Measurements from ENCODE around the gene LMX1A.

LMX1A gene

DNA sequence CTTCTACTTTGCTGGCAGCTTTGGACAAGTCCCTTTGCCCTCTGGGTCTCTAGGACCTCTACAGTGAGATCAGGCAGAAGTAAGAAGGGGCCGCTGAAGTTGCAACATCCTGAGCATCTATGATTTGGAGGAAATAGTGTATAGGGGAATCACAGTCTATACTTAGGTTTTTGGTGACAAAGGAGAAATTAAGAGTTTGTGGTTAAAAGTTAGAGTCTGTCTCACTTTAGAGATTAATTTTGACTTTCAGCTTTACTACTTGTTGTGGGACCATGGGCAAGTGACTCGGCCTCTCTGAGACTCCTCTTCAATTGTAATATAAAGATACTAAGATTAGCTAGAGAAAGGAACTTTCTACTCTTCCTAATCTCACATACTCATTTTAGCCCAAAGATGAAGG, 33.1 kb upstream of the LMX1A start:
- Histone ChIP-seq H3K27me3 (peaks cover 66 to 98% (median 81%) of the 10 kb centered on the region in 11 experiments), H3K36me3 (no peaks in the 10 kb centered on the region), H3K27ac (no peak overlapping the region), H3K4me3 (no peak overlapping the region), H3K4me2 (peak overlapping the region in 6 of 11 experiments; percentile 3 to 53 (median 13); a peak in 10 of 22 replicates), H3K4me1 (peaks cover 13 to 29% (median 19%) of the 10 kb centered on the region in 10 experiments), H3K9me3 (replicated peaks in 1 of 11) (peaks cover 0 to 10% (median 0%) of the 10 kb centered on the region in 11 experiments; a peak in 3 of 22 replicates), H3K9ac (no peak overlapping the region), H4K20me1 (peaks cover 0 to 48% (median 6%) of the 10 kb centered on the region in 11 experiments; a peak in 13 of 22 replicates)
- no peak for TF ChIP-seq Cebpa-rat (IDR thresholded peaks at IDR 0.05)

- Histone ChIP-seq H3K4me2 (no peak overlapping the region), H3K4me1 (peaks cover 5 to 19% (median 10%) of the 10 kb centered on the region in 10 experiments; a peak in 14 of 20 replicates), H3K27ac (no peak overlapping the region), H3K27me3 (peaks cover 52 to 99% (median 74%) of the 10 kb centered on the region in 11 experiments), H4K20me1 (peaks cover 0 to 54% (median 0%) of the 10 kb centered on the region in 11 experiments; a peak in 6 of 22 replicates), H3K36me3 (no peaks in the 10 kb centered on the region), H3K4me3 (no peak overlapping the region), H3K9ac (no peak overlapping the region), H3K9me3 (replicated peaks in 1 of 11) (peaks cover 0 to 10% (median 0%) of the 10 kb centered on the region in 11 experiments; a peak in 3 of 22 replicates)
- no peak for TF ChIP-seq Cebpa-rat (IDR thresholded peaks at IDR 0.05)
These were observed 31.4 kb upstream of the LMX1A start for GRCh38 chr1:165387961-165388360.

DNA sequence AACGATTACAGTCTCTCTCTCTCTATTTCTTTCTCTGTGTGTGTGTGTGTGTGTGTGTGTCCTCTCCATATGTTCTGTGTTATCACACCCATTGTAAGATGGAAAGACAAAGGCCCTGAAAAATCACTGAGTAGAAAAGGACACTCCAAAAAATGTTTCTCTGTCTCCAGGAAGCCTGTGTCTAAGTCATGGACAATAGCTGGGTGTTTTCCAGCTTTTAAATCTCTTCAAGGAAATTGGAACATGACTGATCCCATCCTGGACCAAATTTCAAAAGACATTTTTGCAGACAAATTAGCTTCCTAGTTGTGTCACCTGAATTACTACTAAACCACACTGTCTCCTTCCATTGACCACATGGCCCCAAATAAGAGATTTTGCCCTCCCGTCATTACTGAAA, 31.0 kb upstream of the LMX1A start:
- TF ChIP-seq Cebpa-rat (IDR thresholded peaks at IDR 0.05): no peak
- H3K27me3 ChIP-seq: peaks cover 49 to 100% (median 71%) of the 10 kb centered on the region in 11 experiments
- H3K9me3 ChIP-seq (replicated peaks in 1 of 11): peaks cover 0 to 10% (median 0%) of the 10 kb centered on the region in 11 experiments; a peak in 3 of 22 replicates
- H3K36me3 ChIP-seq: no peaks in the 10 kb centered on the region
- H4K20me1 ChIP-seq: peaks cover 0 to 53% (median 0%) of the 10 kb centered on the region in 11 experiments; a peak in 6 of 22 replicates
- H3K4me1 ChIP-seq: peaks cover 2 to 15% (median 7%) of the 10 kb centered on the region in 10 experiments; a peak in 14 of 20 replicates
- H3K4me2 ChIP-seq: no peak overlapping the region
- H3K27ac ChIP-seq: no peak overlapping the region
- no peak overlapping the region for H3K4me3 ChIP-seq
- no peak overlapping the region for H3K9ac ChIP-seq

DNA sequence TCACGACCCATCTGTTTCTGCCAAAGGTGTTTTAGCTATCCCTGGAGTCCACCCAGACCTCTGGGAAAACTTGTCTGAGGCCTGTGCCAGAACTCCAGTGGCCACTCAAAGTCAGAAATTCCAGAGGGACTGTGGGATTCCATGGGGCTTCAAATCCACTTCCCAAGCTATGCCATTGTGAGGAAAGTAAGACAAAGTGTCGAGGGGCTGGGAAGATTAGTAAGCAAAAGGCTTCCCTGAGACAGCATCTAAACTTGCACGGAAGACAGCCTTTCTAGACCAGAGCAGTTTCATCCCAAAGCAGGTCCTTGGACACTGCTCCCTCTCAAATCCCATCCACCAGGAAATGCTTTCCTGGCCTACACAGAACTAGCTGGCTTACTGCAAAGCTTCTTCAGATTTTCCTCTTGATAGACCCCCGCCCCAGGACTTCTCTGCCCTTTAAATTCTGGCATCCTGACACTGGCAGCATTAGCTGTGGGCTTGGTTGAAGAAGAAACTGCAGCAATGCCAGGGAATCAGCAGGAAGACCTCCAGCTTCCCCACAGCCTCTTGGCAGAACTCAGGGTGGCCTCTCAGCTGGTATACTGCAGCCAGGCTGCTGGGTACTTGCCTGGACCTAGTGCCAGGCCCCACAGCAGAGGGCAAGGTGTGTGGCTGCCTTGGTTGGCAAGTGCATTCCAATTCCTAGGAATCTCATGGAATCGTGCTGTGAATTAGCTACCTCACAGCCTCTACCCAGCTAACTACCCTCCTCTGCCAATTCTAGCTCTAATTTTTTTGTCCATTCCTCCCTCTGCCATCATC, 27.3 kb upstream of the LMX1A start:
- Histone ChIP-seq H3K4me3 (no peak overlapping the region), H3K27ac (no peak overlapping the region), H3K9ac (no peak overlapping the region), H4K20me1 (peaks cover 0 to 43% (median 0%) of the 10 kb centered on the region in 11 experiments; a peak in 3 of 22 replicates), H3K9me3 (replicated peaks in 1 of 11) (no peaks in the 10 kb centered on the region), H3K36me3 (no peaks in the 10 kb centered on the region), H3K4me2 (no peak overlapping the region), H3K27me3 (peaks cover 13 to 99% (median 34%) of the 10 kb centered on the region in 11 experiments; a peak in 19 of 22 replicates), H3K4me1 (no peaks in the 10 kb centered on the region; a peak in 1 of 20 replicates)
- no peak for TF ChIP-seq Cebpa-rat (IDR thresholded peaks at IDR 0.05)

GRCh38 chr1:165383067-165383466, 26.6 kb upstream of the LMX1A start:
- Histone ChIP-seq H3K36me3 (no peaks in the 10 kb centered on the region), H3K27me3 (peaks cover 6 to 92% (median 28%) of the 10 kb centered on the region in 11 experiments; a peak in 18 of 22 replicates), H4K20me1 (peaks cover 0 to 38% (median 0%) of the 10 kb centered on the region in 11 experiments; a peak in 3 of 22 replicates), H3K4me3 (no peak overlapping the region), H3K27ac (no peak overlapping the region), H3K9ac (no peak overlapping the region), H3K9me3 (replicated peaks in 1 of 11) (no peaks in the 10 kb centered on the region), H3K4me1 (no peaks in the 10 kb centered on the region; a peak in 1 of 20 replicates), H3K4me2 (no peak overlapping the region)
- TF ChIP-seq Cebpa-rat (IDR thresholded peaks at IDR 0.05): no peak

DNA sequence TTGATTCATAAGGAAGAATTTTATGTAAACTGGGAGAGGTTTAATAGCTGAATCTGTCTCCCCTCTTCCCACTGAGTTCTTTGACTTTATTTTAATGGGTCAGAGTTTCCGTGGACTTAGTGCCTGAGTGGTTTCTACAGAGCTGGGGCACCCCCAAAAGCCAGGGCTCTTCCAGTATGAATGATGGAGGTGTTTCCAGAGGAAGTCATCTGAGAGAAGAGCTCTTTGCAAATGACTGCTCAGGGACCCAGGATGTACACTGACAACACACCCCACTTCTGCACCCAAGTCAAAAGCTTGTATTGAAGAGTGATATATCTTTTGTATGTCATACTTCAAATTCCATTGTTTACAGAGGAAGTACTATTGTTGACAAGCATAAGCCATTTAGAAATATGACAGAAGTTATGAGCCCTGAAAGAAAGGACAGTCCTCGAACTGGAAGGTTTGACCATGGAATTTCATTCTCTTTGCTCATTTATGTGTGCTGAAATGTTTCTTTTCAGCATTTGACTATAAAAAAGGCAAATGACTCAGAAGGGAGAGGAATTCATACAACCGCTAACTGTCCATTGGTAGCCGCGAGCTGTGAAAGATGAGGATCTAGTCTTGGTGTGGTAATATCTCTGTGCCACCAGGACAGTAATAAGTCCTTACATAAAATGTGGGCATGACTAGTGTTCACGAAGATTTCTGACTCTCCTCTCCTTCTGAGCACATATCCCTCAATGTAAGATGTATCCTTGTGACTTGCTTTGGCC, 25.4 kb upstream of the LMX1A start:
- H3K9ac ChIP-seq: no peak overlapping the region
- no peak for TF ChIP-seq Cebpa-rat (IDR thresholded peaks at IDR 0.05)
- H3K4me3 ChIP-seq: no peak overlapping the region
- no peak overlapping the region for H3K27ac ChIP-seq
- no peaks in the 10 kb centered on the region for H3K36me3 ChIP-seq
- H3K4me1 ChIP-seq: peaks cover 2 to 4% (median 4%) of the 10 kb centered on the region in 10 experiments
- H3K27me3 ChIP-seq: peaks cover 0 to 85% (median 18%) of the 10 kb centered on the region in 11 experiments; a peak in 15 of 22 replicates
- H3K9me3 ChIP-seq (replicated peaks in 1 of 11): no peaks in the 10 kb centered on the region
- no peak overlapping the region for H3K4me2 ChIP-seq
- peaks cover 0 to 35% (median 0%) of the 10 kb centered on the region in 11 experiments; a peak in 3 of 22 replicates for H4K20me1 ChIP-seq

- Histone ChIP-seq H4K20me1 (peaks cover 0 to 40% (median 0%) of the 10 kb centered on the region in 11 experiments; a peak in 5 of 22 replicates), H3K27me3 (peaks cover 0 to 82% (median 0%) of the 10 kb centered on the region in 11 experiments; a peak in 9 of 22 replicates), H3K27ac (peak overlapping the region in 7 of 11 experiments; percentile 67 to 85 (median 81); a peak in 13 of 22 replicates), H3K4me3 (peak overlapping the region; percentile 44 to 68 (median 55); a peak in 19 of 20 replicates), H3K9ac (peak overlapping the region in 9 of 11 experiments; percentile 59 to 83 (median 73); a peak in 16 of 22 replicates), H3K4me2 (peak overlapping the region; percentile 89 to 99 (median 98)), H3K36me3 (no peaks in the 10 kb centered on the region), H3K4me1 (peaks cover 50 to 55% (median 54%) of the 10 kb centered on the region in 10 experiments), H3K9me3 (replicated peaks in 1 of 11) (no peaks in the 10 kb centered on the region)
- TF ChIP-seq Cebpa-rat (IDR thresholded peaks at IDR 0.05): no peak
These were observed 20.3 kb upstream of the LMX1A start for GRCh38 chr1:165376811-165377311.

DNA sequence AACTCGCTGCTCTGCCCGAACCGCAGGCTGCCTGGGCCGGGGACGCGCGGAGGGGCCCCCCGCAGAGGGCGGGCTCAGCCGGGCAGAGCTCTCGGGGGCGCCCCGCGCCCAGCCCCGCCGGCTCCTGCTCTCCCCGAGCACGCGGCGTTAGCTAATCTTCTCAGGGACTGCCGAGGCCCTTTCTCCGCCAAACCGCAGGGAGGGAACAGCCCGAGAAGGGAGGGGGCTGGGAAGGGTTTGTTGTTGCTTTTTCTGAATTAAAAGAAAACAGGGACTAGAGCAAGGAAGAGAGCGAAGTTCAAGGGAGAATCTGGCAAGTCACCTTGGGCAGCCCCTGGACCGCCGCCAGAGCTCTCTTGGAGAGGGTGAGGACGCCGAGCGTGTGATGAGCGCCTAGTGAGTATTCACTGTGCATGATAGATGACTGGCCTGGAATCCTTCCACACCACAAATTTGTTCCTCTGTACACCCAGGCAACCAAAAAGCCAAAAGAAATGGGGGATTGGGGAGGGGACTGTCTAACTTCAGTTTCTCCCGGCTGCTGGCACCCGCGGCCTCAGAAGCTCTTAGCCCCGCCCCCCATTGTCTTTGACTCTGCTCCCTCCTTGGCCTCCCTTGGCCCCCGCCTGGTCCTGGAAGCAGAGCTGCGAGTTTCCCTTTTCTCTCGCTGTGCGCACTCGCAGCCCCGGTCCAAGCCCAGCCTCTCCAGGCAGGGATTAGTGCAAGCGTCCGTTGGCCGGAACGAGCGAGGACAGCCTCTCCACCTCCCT, 19.7 kb upstream of the LMX1A start:
- peaks cover 0 to 82% (median 0%) of the 10 kb centered on the region in 11 experiments; a peak in 9 of 22 replicates for H3K27me3 ChIP-seq
- peak overlapping the region in 9 of 11 experiments; percentile 56 to 85 (median 80); a peak in 18 of 22 replicates for H3K27ac ChIP-seq
- H3K9me3 ChIP-seq (replicated peaks in 1 of 11): no peaks in the 10 kb centered on the region

More for the DNA sequence above, 19.7 kb upstream of the LMX1A start:
- Histone ChIP-seq H3K4me1 (peaks cover 56 to 61% (median 60%) of the 10 kb centered on the region in 10 experiments), H3K4me2 (peak overlapping the region; percentile 89 to 99 (median 98)), H3K4me3 (peak overlapping the region; percentile 44 to 68 (median 55)), H4K20me1 (peaks cover 0 to 46% (median 0%) of the 10 kb centered on the region in 11 experiments; a peak in 8 of 22 replicates), H3K36me3 (no peaks in the 10 kb centered on the region), H3K9ac (peak overlapping the region in 10 of 11 experiments; percentile 39 to 83 (median 73); a peak in 20 of 22 replicates)
- no peak for TF ChIP-seq Cebpa-rat (IDR thresholded peaks at IDR 0.05)

Data from BLaER1 treated with 17β-estradiol and CSF1 and Interleukin-3, amounts not matched to agents 10 nM and 100 nM (cell line).